Measurements from ENCODE around the gene PPP1R9A.
A peak's percentile ranks its signal among the peaks of the same experiment; 100 is the strongest.

PPP1R9A gene

GRCh38 chr7:95144256-95144655 is 236.9 kb downstream of the PPP1R9A start:
- TF ChIP-seq CTCF (IDR thresholded peaks at IDR 0.05) (no peak), ZFX (IDR thresholded peaks at IDR 0.05; ENCODE audit: borderline replicate concordance) (no peak)
- no peak overlapping the region for H3K27ac ChIP-seq

GRCh38 chr7:95155965-95156364 is 248.6 kb downstream of the PPP1R9A start:
- TF ChIP-seq ZFX (IDR thresholded peaks at IDR 0.05; ENCODE audit: borderline replicate concordance) (no peak), CTCF (IDR thresholded peaks at IDR 0.05) (no peak)
- H3K27ac ChIP-seq: no peak overlapping the region

GRCh38 chr7:95157381-95157780 is 250.0 kb downstream of the PPP1R9A start:
- no peak overlapping the region for H3K27ac ChIP-seq
- no peak for TF ChIP-seq ZFX (IDR thresholded peaks at IDR 0.05; ENCODE audit: borderline replicate concordance)
- no peak for TF ChIP-seq CTCF (IDR thresholded peaks at IDR 0.05)

- TF ChIP-seq CTCF (IDR thresholded peaks at IDR 0.05) (no peak), ZFX (IDR thresholded peaks at IDR 0.05; ENCODE audit: borderline replicate concordance) (no peak)
- H3K27ac ChIP-seq: no peak overlapping the region
Measured at GRCh38 chr7:95169678-95170077, 262.3 kb downstream of the PPP1R9A start.

- no peak overlapping the region for H3K27ac ChIP-seq
- no peak for TF ChIP-seq CTCF (IDR thresholded peaks at IDR 0.05)
- TF ChIP-seq ZFX (IDR thresholded peaks at IDR 0.05; ENCODE audit: borderline replicate concordance): no peak
Measured at GRCh38 chr7:95172420-95172819, 265.0 kb downstream of the PPP1R9A start.

- TF ChIP-seq CTCF (IDR thresholded peaks at IDR 0.05) (peak; percentile 44), ZFX (IDR thresholded peaks at IDR 0.05; ENCODE audit: borderline replicate concordance) (no peak)
- no peak overlapping the region for H3K27ac ChIP-seq
Measured at GRCh38 chr7:95190515-95190914, 283.1 kb downstream of the PPP1R9A start.

GRCh38 chr7:95191795-95192194 is 284.4 kb downstream of the PPP1R9A start:
- H3K27ac ChIP-seq: no peak overlapping the region
- TF ChIP-seq ZFX (IDR thresholded peaks at IDR 0.05; ENCODE audit: borderline replicate concordance) (no peak), CTCF (IDR thresholded peaks at IDR 0.05) (no peak)
